NCI-H2081 (cell line): Measurements from ENCODE around the gene ASL.
"Not testable (repeated sequence)": the region's sequence is repeated elsewhere in the genome, so short reads cannot be mapped to it uniquely, and the experiment has no call there.

ENCODE experiments used
- DNase-seq, 2 experiments: peaks; one replicate each; lab custom pipeline; 2025; lab: John Stamatoyannopoulos, UW

Gene ASL

GRCh38 chr7:66076462-66077329, 1.1 kb downstream of the ASL start:
- DNase-seq: no peak

- DNase-seq: no peak
These were observed 2.4 kb downstream of the ASL start for GRCh38 chr7:66078067-66078466.

- DNase-seq: no peak
These were observed 6.5 kb downstream of the ASL start for GRCh38 chr7:66082083-66082482.

GRCh38 chr7:66082886-66083415, 7.3 kb downstream of the ASL start:
- no peak for DNase-seq

- DNase-seq: no peak
These were observed 8.1 kb downstream of the ASL start for GRCh38 chr7:66083677-66084076.

GRCh38 chr7:66088861-66089838, 13.5 kb downstream of the ASL start:
- no peak for DNase-seq

GRCh38 chr7:66092654-66093053, 17.0 kb downstream of the ASL start:
- DNase-seq: no peak

GRCh38 chr7:66095010-66095409, 19.4 kb downstream of the ASL start:
- no peak for DNase-seq

GRCh38 chr7:66099232-66099550, 23.6 kb downstream of the ASL start:
- no peak for DNase-seq

GRCh38 chr7:66099551-66100407, 24.2 kb downstream of the ASL start:
- peak; percentile 23 to 62 for DNase-seq

GRCh38 chr7:66100408-66101050, 24.9 kb downstream of the ASL start:
- DNase-seq: no peak

- not testable (repeated sequence) for DNase-seq
These were observed 26.5 kb downstream of the ASL start for GRCh38 chr7:66102168-66102567.

GRCh38 chr7:66103994-66104393, 28.4 kb downstream of the ASL start:
- DNase-seq: not testable (repeated sequence)

- no peak for DNase-seq
These were observed 29.7 kb downstream of the ASL start for GRCh38 chr7:66105263-66105748.

- not testable (repeated sequence) for DNase-seq
These were observed 32.8 kb downstream of the ASL start for GRCh38 chr7:66108410-66108809.

- no peak for DNase-seq
These were observed 35.2 kb downstream of the ASL start for GRCh38 chr7:66110856-66111255.

GRCh38 chr7:66114743-66115649, 39.4 kb downstream of the ASL start, which contains the start of gene CRCP:
Gene CRCP (plus strand): TSS chr7:66114847. CDS start chr7:66114963, 116 bp downstream.
- peak; percentile 77 to 86 for DNase-seq

GRCh38 chr7:66116680-66117420, 41.2 kb downstream of the ASL start:
- not testable (repeated sequence) for DNase-seq

- no peak for DNase-seq
These were observed 43.0 kb downstream of the ASL start for GRCh38 chr7:66118603-66119002.
